Measurements from ENCODE around the gene MED20.

GRCh38 chr6:41939848-41940758, 19.2 kb upstream of the MED20 start:
- TF ChIP-seq CTCF (IDR thresholded peaks at IDR 0.05) (no peak), POLR2A (IDR thresholded peaks at IDR 0.05) (no peak)

All from uterus (tissue), 2 donors.